Subcutaneous adipose tissue (tissue), 4 donors: Measurements from ENCODE around the gene AWAT2. TPM values are rescaled to one million over a fixed set of nuclear protein-coding genes. Genes with fewer than 3 reads are reported as not detected.

Source experiments
- total RNA-seq, 4 donors: library from RNA; depleted of rRNA; stranded (reverse); fragments of >200 nt; gene quantifications; one replicate each; pipeline ENCODE4 v1.1.0, GENCODE V29; 2016
- TF ChIP-seq, protein P1 (sequence below): fragments of 450-650 bp; IDR thresholded peaks from one replicate; pipeline ENCODE4 v1.5.1; 2016; ENCODE audit warnings: low read depth, mild to moderate bottlenecking, control low read depth, antibody characterized with exemption, moderate library complexity

The AWAT2 gene
- total RNA-seq, 4 donors from 2014 or later = 0.17 TPM; not detected in 3

DNA sequence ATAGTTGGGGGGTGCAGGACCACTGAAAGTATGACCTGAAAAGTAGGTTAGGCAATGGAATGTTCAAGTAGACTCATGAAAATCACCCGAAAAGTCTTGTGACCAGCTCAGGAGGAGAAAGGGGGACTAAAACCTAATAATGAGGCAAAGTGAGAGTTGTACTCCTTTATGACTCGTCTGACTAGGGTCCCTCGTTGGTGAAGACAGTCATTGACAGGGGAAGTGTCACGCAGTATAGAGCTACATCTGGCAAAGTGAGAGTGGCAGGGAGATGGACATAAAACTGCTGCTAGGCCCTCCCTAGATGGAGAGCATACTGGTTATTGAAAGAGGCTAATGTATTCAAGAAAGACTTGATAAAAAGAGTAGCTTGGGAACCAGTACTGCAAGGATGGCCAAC, 33.0 kb upstream of the AWAT2 start:
- TF ChIP-seq, protein P1, sequence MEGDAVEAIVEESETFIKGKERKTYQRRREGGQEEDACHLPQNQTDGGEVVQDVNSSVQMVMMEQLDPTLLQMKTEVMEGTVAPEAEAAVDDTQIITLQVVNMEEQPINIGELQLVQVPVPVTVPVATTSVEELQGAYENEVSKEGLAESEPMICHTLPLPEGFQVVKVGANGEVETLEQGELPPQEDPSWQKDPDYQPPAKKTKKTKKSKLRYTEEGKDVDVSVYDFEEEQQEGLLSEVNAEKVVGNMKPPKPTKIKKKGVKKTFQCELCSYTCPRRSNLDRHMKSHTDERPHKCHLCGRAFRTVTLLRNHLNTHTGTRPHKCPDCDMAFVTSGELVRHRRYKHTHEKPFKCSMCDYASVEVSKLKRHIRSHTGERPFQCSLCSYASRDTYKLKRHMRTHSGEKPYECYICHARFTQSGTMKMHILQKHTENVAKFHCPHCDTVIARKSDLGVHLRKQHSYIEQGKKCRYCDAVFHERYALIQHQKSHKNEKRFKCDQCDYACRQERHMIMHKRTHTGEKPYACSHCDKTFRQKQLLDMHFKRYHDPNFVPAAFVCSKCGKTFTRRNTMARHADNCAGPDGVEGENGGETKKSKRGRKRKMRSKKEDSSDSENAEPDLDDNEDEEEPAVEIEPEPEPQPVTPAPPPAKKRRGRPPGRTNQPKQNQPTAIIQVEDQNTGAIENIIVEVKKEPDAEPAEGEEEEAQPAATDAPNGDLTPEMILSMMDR = no peak

DNA sequence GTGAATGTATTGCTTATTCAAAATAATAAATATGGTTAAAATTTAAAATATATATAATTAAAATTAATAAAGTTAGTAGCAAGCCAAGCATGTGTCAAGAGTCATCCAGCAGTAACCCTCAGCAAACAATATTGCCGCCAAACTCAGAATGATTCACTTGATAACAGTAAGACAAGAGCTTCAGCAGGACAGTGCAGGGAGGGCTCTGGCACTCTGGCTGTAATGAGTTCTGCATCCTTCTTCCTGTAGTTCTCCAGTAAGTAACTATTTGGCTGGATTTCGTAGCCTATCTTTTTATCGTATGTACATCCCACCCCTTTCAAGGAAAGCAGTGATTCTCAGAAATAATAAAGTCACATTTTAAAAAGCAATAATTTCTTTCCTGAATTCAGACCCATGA, 30.1 kb upstream of the AWAT2 start:
- TF ChIP-seq, protein P1 = no peak

GRCh38 chrX:70079297-70079696, 29.6 kb upstream of the AWAT2 start:
- TF ChIP-seq, protein P1 = no peak

- TF ChIP-seq, protein P1 = no peak
Observed at GRCh38 chrX:70066646-70067045, 16.9 kb upstream of the AWAT2 start.

DNA sequence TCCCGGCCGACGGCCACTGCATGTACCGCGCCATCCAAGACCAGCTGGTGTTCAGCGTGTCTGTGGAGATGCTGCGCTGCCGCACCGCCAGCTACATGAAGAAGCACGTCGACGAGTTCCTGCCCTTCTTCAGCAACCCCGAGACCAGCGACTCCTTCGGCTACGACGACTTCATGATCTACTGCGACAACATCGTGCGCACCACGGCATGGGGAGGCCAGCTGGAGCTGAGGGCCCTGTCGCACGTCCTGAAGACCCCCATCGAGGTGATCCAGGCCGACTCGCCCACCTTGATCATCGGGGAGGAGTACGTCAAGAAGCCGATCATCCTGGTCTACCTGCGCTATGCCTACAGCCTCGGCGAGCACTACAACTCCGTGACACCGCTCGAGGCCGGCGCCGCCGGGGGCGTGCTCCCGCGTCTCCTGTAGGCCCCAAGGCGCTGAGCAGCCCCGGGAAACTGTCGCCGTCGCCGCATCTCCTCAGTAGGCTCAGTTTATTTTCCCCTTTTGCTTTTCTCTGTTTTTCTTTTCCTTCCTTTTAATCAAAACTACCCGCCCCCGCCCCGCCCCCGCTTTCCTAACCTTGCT, 13.3 kb upstream of the AWAT2 start:
- TF ChIP-seq, protein P1 = no peak

DNA sequence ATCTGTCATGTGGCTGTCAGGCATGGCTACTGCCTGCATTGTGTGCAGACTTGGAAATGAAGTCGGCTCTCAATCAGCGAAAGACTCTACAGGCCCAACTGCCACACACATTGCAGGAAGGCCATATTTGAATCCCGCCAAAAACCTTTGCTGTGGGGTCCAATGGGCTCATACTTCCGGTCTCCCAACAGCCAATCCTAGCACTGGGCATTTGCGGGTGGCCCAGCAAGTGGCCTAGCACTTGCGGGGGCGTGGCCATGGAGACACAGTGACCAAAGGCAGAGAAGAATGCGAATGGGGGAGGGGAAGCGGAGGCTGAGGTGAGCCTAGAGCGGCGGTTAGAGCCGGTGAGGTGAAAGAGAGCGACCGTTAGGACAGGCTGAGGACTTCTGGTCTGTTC, 12.3 kb upstream of the AWAT2 start, which contains the start of gene OTUD6A:
OTUD6A (plus strand) TSS at position 382 of the 400 bp plus-strand sequence. CDS start 68 bp downstream, outside the sequence.
- TF ChIP-seq, protein P1 = no peak

- TF ChIP-seq, protein P1 = no peak
Observed at GRCh38 chrX:70054391-70054790, 4.7 kb upstream of the AWAT2 start.
